Colonic mucosa (tissue), 4 donors: ENCODE results near the gene RGS1. TPM values are rescaled to one million over a fixed set of nuclear protein-coding genes. Genes with fewer than 3 reads are reported as not detected.
A peak's percentile ranks its signal among the peaks of the same experiment; 100 is the strongest.

ENCODE experiments used
- DNase-seq: peaks from one replicate; pipeline ENCODE4 v3.0.0-alpha.2; 2020
- H3K27ac ChIP-seq: fragments of 200-600 bp; one replicate; pipeline ENCODE4 v1.8.0; 2021
- H3K27me3 ChIP-seq: fragments of 200-600 bp; one replicate; pipeline ENCODE4 v1.8.0; 2021
- H3K36me3 ChIP-seq: fragments of 200-600 bp; one replicate; pipeline ENCODE4 v1.8.0; 2021
- H3K4me1 ChIP-seq: fragments of 200-600 bp; one replicate; pipeline ENCODE4 v1.8.0; 2021; ENCODE audit warnings: mild to moderate bottlenecking
- H3K4me3 ChIP-seq: fragments of 200-600 bp; one replicate; pipeline ENCODE4 v1.8.0; 2021
- H3K9ac ChIP-seq, 2 donors: one replicate each; pipeline ENCODE4 v1.7.0; 2013; ENCODE audit warnings: control low read depth in 2 of 2, low read depth in 2 of 2, low read length in 2 of 2
- H3K9me3 ChIP-seq: fragments of 200-600 bp; one replicate; pipeline ENCODE4 v1.8.0; 2021
- CTCF ChIP-seq: fragments of 200-600 bp; IDR thresholded peaks from one replicate; pipeline ENCODE4 v1.8.0; 2022; ENCODE audit warnings: antibody characterized with exemption, mild to moderate bottlenecking
- intact Hi-C: fragments of 100-400 bp; cut with DNase I; formaldehyde crosslinking; loops from one replicate; pipeline ENCODE4 v1.14.1; 2022
- total RNA-seq, 2 donors: library from RNA; stranded (reverse); fragmentation: NEBNext Ultra II Directional in 1 of 2; extraction: Animal tissue kit (Norgen Biotek cat#: 25700) in 1 of 2; gene quantifications; one replicate each; pipeline ENCODE4 v1.2.1, GENCODE V29; 2021
- donor health status: healthy.
- donor health status: DM: no; HTN: no; CAD: no.
- donor health status: DM: no; HTN: no; CAD: no.

Gene RGS1
- total RNA-seq, 2 donors from 2014 or later: 8.0 to 21.3 TPM

GRCh38 chr1:192539297-192540092, 36.1 kb upstream of the RGS1 start:
- peak overlapping the region; percentile 30 for H3K27ac ChIP-seq
- no peaks in the 10 kb centered on the region for H3K4me1 ChIP-seq
- H3K9me3 ChIP-seq: no peaks in the 10 kb centered on the region
- intact Hi-C loops: no loop called here
- H3K4me3 ChIP-seq: no peak overlapping the region
- no peaks in the 10 kb centered on the region for H3K36me3 ChIP-seq
- no peaks in the 10 kb centered on the region for H3K27me3 ChIP-seq
- peak overlapping the region in 1 of 2 donors; percentile 27 for H3K9ac ChIP-seq
- TF ChIP-seq CTCF: no peak
- no peak for DNase-seq

GRCh38 chr1:192543445-192543844, 32.1 kb upstream of the RGS1 start:
- H3K4me3 ChIP-seq: no peak overlapping the region
- H3K27ac ChIP-seq: no peak overlapping the region
- H3K9me3 ChIP-seq: no peaks in the 10 kb centered on the region
- H3K9ac ChIP-seq: no peak overlapping the region
- no peaks in the 10 kb centered on the region for H3K4me1 ChIP-seq
- no peaks in the 10 kb centered on the region for H3K36me3 ChIP-seq
- H3K27me3 ChIP-seq: no peaks in the 10 kb centered on the region
- TF ChIP-seq CTCF: no peak
- intact Hi-C loops: no loop called here
- no peak for DNase-seq

- H3K9me3 ChIP-seq: no peaks in the 10 kb centered on the region
- TF ChIP-seq CTCF: no peak
- H3K4me1 ChIP-seq: no peaks in the 10 kb centered on the region
- H3K36me3 ChIP-seq: no peaks in the 10 kb centered on the region
- H3K9ac ChIP-seq: no peak overlapping the region
- H3K27ac ChIP-seq: no peak overlapping the region
- no peak overlapping the region for H3K4me3 ChIP-seq
- intact Hi-C loops: no loop called here
- no peak for DNase-seq
- no peaks in the 10 kb centered on the region for H3K27me3 ChIP-seq
Observed at GRCh38 chr1:192545896-192546521, 29.6 kb upstream of the RGS1 start.

- Histone ChIP-seq H3K4me3 (no peak overlapping the region), H3K4me1 (no peaks in the 10 kb centered on the region), H3K9ac (no peak overlapping the region), H3K9me3 (no peaks in the 10 kb centered on the region), H3K36me3 (no peaks in the 10 kb centered on the region), H3K27me3 (no peaks in the 10 kb centered on the region), H3K27ac (no peak overlapping the region)
- DNase-seq: no peak
- no peak for TF ChIP-seq CTCF
- intact Hi-C loops: no loop called here
Observed at GRCh38 chr1:192546596-192547190, 28.9 kb upstream of the RGS1 start.

- H3K9me3 ChIP-seq: no peaks in the 10 kb centered on the region
- no peak overlapping the region for H3K9ac ChIP-seq
- TF ChIP-seq CTCF: no peak
- H3K27ac ChIP-seq: no peak overlapping the region
- H3K4me1 ChIP-seq: no peaks in the 10 kb centered on the region
- H3K4me3 ChIP-seq: no peak overlapping the region
- no peaks in the 10 kb centered on the region for H3K36me3 ChIP-seq
- intact Hi-C loops: no loop called here
- H3K27me3 ChIP-seq: no peaks in the 10 kb centered on the region
- no peak for DNase-seq
Observed at GRCh38 chr1:192547501-192547900, 28.1 kb upstream of the RGS1 start.
